ENCODE results near the gene ST7. TPM values are rescaled to one million over a fixed set of nuclear protein-coding genes. Genes with fewer than 3 reads are reported as not detected.

ST7 gene
- total and polyA plus RNA-seq, 8 donors, result 7.5 to 49.0 (median 16.1) TPM

DNA sequence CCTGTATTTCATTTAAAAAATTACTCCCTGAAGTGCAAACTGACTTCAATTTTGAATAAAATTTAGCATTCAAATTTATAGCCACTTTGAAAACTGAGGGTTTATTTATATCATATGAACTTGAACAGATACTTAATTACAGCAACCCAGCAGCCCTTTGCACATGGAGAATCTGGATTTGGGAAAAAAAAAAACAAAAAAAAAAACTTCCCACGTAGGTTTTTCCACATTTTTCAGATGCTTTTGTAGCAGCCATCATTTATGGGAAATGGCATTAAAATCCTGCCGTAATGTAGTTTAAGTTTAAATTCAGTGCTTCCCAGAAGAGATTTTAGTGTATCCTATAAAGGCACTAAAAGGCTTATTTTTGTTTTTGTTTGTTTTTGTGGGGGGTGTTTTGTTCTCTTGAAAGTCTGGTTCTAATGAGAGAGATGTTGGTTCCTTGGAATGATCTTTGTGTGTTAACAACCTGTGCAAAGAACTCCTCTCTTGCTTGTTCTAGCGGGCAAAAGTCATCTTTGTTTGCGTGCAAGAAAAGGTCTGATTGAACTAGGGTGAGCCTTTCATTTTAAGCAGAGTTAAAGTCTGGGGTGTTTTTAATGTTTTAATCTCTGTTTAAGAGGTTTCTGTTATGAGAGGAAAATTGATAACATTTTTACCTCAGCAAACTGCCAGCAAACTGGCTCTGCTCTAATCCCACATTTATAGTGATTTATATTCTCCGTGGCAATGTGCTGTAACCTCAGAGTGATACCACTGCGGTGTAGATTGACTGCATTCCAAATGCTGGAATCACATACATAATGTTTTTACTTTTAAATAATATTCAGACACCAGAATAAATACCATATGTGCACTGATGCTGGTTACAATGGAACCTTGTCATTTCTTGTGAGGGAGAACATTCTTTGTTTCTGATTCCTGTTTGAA is 264.1 kb downstream of the ST7 start:
- no peak overlapping the region for H3K4me3 ChIP-seq
- peaks cover 0 to 38% (median 28%) of the 10 kb centered on the region in 4 donors for H3K36me3 ChIP-seq
- intact Hi-C loops (cut with DNase I; ENCODE audit: low total_unique reads), result no loop called here
- no peaks in the 10 kb centered on the region for H3K9me3 ChIP-seq
- TF ChIP-seq POLR2A (IDR thresholded peaks at IDR 0.05), result no peak
- TF ChIP-seq, protein P1, sequence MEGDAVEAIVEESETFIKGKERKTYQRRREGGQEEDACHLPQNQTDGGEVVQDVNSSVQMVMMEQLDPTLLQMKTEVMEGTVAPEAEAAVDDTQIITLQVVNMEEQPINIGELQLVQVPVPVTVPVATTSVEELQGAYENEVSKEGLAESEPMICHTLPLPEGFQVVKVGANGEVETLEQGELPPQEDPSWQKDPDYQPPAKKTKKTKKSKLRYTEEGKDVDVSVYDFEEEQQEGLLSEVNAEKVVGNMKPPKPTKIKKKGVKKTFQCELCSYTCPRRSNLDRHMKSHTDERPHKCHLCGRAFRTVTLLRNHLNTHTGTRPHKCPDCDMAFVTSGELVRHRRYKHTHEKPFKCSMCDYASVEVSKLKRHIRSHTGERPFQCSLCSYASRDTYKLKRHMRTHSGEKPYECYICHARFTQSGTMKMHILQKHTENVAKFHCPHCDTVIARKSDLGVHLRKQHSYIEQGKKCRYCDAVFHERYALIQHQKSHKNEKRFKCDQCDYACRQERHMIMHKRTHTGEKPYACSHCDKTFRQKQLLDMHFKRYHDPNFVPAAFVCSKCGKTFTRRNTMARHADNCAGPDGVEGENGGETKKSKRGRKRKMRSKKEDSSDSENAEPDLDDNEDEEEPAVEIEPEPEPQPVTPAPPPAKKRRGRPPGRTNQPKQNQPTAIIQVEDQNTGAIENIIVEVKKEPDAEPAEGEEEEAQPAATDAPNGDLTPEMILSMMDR (IDR thresholded peaks at IDR 0.05), result no peak
- no peak for TF ChIP-seq POLR2AphosphoS5 (IDR thresholded peaks at IDR 0.05)
- TF ChIP-seq EP300 (IDR thresholded peaks at IDR 0.05), result no peak
- WGBS, 5 donors, result 31 to 60% (median 44%) methylated on average over 6 of the region's 6 CpGs
- H3K4me1 ChIP-seq, result peaks cover 0 to 9% (median 0%) of the 10 kb centered on the region in 4 donors
- DNase-seq, result no peak
- H3K27ac ChIP-seq, result no peak overlapping the region
- H3K27me3 ChIP-seq, result no peaks in the 10 kb centered on the region

DNA sequence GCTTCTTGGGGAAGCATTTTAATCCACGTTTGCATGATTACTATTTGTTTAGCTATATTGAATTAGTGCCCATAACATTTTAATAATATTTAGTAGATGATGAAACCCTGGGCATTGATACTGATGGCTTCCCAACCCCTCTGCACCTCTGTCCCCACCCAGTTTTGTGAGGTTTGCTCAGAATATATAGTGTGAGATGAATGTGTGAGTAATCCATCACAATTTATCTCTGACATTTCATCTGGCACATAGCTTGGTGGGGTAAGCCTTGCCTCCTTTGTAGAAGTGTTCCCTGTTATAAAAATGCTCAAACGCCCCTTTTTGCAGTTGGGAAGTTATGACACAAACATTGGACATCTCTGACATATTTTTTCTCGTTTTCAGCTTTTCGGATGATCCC is 265.4 kb downstream of the ST7 start:
- 69 to 81% (median 74%) methylated on average over 4 of the region's 4 CpGs for WGBS, 5 donors

GRCh38 chr7:117219485-117219884 is 266.2 kb downstream of the ST7 start:
- WGBS, 5 donors, result 85 to 93% (median 89%) methylated on average over 8 of the region's 8 CpGs
- Histone ChIP-seq H3K4me1 (peaks cover 0 to 9% (median 0%) of the 10 kb centered on the region in 4 donors), H3K36me3 (peaks cover 4 to 51% (median 43%) of the 10 kb centered on the region in 4 donors), H3K27ac (no peak overlapping the region), H3K27me3 (no peaks in the 10 kb centered on the region), H3K9me3 (no peaks in the 10 kb centered on the region), H3K4me3 (no peak overlapping the region)
- intact Hi-C loops (cut with DNase I; ENCODE audit: low total_unique reads), result no loop called here
- no peak for DNase-seq
- no peak for TF ChIP-seq POLR2A (IDR thresholded peaks at IDR 0.05)

More for the DNA sequence above, 265.4 kb downstream of the ST7 start:
- Histone ChIP-seq H3K36me3 (peaks cover 4 to 51% (median 40%) of the 10 kb centered on the region in 4 donors), H3K4me3 (no peak overlapping the region), H3K27ac (no peak overlapping the region), H3K4me1 (peaks cover 0 to 9% (median 0%) of the 10 kb centered on the region in 4 donors), H3K27me3 (no peaks in the 10 kb centered on the region), H3K9me3 (no peaks in the 10 kb centered on the region)
- DNase-seq, result no peak
- intact Hi-C loops (cut with DNase I; ENCODE audit: low total_unique reads), result no loop called here
- TF ChIP-seq, protein P1 (IDR thresholded peaks at IDR 0.05), result no peak
- TF ChIP-seq POLR2A (IDR thresholded peaks at IDR 0.05) (no peak), POLR2AphosphoS5 (IDR thresholded peaks at IDR 0.05) (no peak), EP300 (IDR thresholded peaks at IDR 0.05) (no peak)

GRCh38 chr7:117220836-117221235 is 267.5 kb downstream of the ST7 start:
- TF ChIP-seq POLR2AphosphoS5 (IDR thresholded peaks at IDR 0.05) (no peak), EP300 (IDR thresholded peaks at IDR 0.05) (no peak), POLR2A (IDR thresholded peaks at IDR 0.05) (no peak)
- TF ChIP-seq, protein P1 (IDR thresholded peaks at IDR 0.05), result no peak
- no peak for DNase-seq
- Histone ChIP-seq H3K9me3 (no peaks in the 10 kb centered on the region), H3K27ac (no peak overlapping the region), H3K4me3 (no peak overlapping the region), H3K27me3 (no peaks in the 10 kb centered on the region), H3K36me3 (peaks cover 4 to 62% (median 45%) of the 10 kb centered on the region in 4 donors), H3K4me1 (peaks cover 0 to 9% (median 0%) of the 10 kb centered on the region in 4 donors)
- 75 to 88% (median 80%) methylated on average over 5 of the region's 5 CpGs for WGBS, 5 donors
- intact Hi-C loops (cut with DNase I; ENCODE audit: low total_unique reads), result no loop called here
